A204.1 (cell line): ENCODE data around the gene TMEM202.
"Not testable (repeated sequence)": the region's sequence is repeated elsewhere in the genome, so short reads cannot be mapped to it uniquely, and the experiment has no call there.

Source experiments
- FAIRE-seq: peaks from 2 replicates; lab custom pipeline; 2012; peaks lifted over from hg19 to GRCh38; lab: Jason Lieb, UNC

The TMEM202 gene

GRCh38 chr15:72404356-72404755 is 6.3 kb downstream of the TMEM202 start:
- no peak for FAIRE-seq

GRCh38 chr15:72404841-72405240 is 6.7 kb downstream of the TMEM202 start:
- no peak for FAIRE-seq

- no peak for FAIRE-seq
These were observed 8.8 kb downstream of the TMEM202 start for GRCh38 chr15:72406936-72407335.

- FAIRE-seq = no peak
These were observed 13.0 kb downstream of the TMEM202 start for GRCh38 chr15:72411111-72411510.

GRCh38 chr15:72411544-72411943 is 13.4 kb downstream of the TMEM202 start:
- no peak for FAIRE-seq

- FAIRE-seq = not testable (repeated sequence)
These were observed 15.2 kb downstream of the TMEM202 start for GRCh38 chr15:72413337-72413736.

GRCh38 chr15:72415304-72415703 is 17.2 kb downstream of the TMEM202 start:
- no peak for FAIRE-seq

GRCh38 chr15:72419768-72420167 is 21.7 kb downstream of the TMEM202 start:
- not testable (repeated sequence) for FAIRE-seq

GRCh38 chr15:72420576-72420975 is 22.5 kb downstream of the TMEM202 start:
- no peak for FAIRE-seq

GRCh38 chr15:72421484-72421883 is 23.4 kb downstream of the TMEM202 start:
- FAIRE-seq = no peak

GRCh38 chr15:72423256-72423655 is 25.2 kb downstream of the TMEM202 start:
- no peak for FAIRE-seq

GRCh38 chr15:72426753-72427152 is 28.6 kb downstream of the TMEM202 start:
- no peak for FAIRE-seq

- no peak for FAIRE-seq
These were observed 39.7 kb downstream of the TMEM202 start for GRCh38 chr15:72437650-72438316.

- FAIRE-seq = not testable (repeated sequence)
These were observed 44.7 kb downstream of the TMEM202 start for GRCh38 chr15:72442848-72443247.

- no peak for FAIRE-seq
These were observed 47.3 kb downstream of the TMEM202 start for GRCh38 chr15:72445426-72445825.

- no peak for FAIRE-seq
These were observed 52.7 kb downstream of the TMEM202 start for GRCh38 chr15:72450805-72451204.

- no peak for FAIRE-seq
These were observed 53.1 kb downstream of the TMEM202 start for GRCh38 chr15:72451224-72451623.

- no peak for FAIRE-seq
These were observed 58.6 kb downstream of the TMEM202 start for GRCh38 chr15:72456684-72457083.
